Mammary epithelial cell (primary cell): ENCODE measurements around the gene KRTAP1-4.

Experiments
- EZH2 ChIP-seq: IDR thresholded peaks from 2 replicates; pipeline ENCODE4 v1.6.1; 2012; ENCODE audit warnings: low read length, inconsistent platforms, borderline replicate concordance
- TF ChIP-seq, protein P1 (sequence below), 2 donors: IDR thresholded peaks in 1 of 2; conservative IDR thresholded peaks in 1 of 2; 2 replicates each; pipeline ENCODE4 v1.5.1; 2011 to 2012; ENCODE audit warnings: inconsistent platforms in 2 of 2, low read length in 2 of 2, mild to moderate bottlenecking in 2 of 2, control low read depth in 1 of 2, low read depth in 1 of 2; ENCODE audit not compliant: insufficient read depth in 1 of 2; ENCODE audit errors: extremely low read depth in 1 of 2

DNA sequence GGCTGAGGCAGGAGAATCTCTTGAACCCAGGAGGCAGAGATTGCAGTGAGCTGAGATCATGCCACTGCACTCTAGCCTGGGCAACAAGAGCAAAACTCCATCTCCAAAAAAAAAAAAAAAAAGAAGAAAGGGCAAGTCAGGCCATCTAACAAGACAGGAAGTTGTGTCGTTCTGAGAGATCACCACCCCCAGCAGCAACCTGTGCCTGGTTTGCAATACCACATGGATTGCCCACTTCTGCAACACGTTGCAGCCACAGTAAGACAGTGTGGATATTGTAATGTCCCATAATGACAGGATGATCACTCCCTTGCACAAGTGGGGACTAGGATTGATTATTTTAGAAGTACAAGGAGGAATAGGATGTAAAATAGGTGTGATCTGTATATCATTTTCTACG, 39.0 kb upstream of the KRTAP1-4 start:
- TF ChIP-seq, protein P1, sequence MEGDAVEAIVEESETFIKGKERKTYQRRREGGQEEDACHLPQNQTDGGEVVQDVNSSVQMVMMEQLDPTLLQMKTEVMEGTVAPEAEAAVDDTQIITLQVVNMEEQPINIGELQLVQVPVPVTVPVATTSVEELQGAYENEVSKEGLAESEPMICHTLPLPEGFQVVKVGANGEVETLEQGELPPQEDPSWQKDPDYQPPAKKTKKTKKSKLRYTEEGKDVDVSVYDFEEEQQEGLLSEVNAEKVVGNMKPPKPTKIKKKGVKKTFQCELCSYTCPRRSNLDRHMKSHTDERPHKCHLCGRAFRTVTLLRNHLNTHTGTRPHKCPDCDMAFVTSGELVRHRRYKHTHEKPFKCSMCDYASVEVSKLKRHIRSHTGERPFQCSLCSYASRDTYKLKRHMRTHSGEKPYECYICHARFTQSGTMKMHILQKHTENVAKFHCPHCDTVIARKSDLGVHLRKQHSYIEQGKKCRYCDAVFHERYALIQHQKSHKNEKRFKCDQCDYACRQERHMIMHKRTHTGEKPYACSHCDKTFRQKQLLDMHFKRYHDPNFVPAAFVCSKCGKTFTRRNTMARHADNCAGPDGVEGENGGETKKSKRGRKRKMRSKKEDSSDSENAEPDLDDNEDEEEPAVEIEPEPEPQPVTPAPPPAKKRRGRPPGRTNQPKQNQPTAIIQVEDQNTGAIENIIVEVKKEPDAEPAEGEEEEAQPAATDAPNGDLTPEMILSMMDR (conservative IDR thresholded peaks at IDR 0.05 in 1 of 2, IDR thresholded peaks at IDR 0.05 in 1 of 2; ENCODE audit: extremely low read depth in 1 of 2, insufficient read depth in 1 of 2, low read depth in 1 of 2, low read length in 2 of 2) = no peak
- TF ChIP-seq EZH2 = no peak
